NB4 (cell line): ENCODE data around the gene WASL.

ENCODE experiments used
- MYC ChIP-seq: IDR thresholded peaks from 2 replicates; pipeline ENCODE4 v1.6.1; 2011; ENCODE audit warnings: low read depth, low read length
- TF ChIP-seq, protein P1 (sequence below): IDR thresholded peaks from one replicate; pipeline ENCODE4 v1.5.1; 2012; ENCODE audit warnings: low read depth, low read length
- TF ChIP-seq, protein P2 (sequence below): IDR thresholded peaks from 2 replicates; pipeline ENCODE4 v1.6.1; 2011; ENCODE audit warnings: low read depth, low read length

DNA sequence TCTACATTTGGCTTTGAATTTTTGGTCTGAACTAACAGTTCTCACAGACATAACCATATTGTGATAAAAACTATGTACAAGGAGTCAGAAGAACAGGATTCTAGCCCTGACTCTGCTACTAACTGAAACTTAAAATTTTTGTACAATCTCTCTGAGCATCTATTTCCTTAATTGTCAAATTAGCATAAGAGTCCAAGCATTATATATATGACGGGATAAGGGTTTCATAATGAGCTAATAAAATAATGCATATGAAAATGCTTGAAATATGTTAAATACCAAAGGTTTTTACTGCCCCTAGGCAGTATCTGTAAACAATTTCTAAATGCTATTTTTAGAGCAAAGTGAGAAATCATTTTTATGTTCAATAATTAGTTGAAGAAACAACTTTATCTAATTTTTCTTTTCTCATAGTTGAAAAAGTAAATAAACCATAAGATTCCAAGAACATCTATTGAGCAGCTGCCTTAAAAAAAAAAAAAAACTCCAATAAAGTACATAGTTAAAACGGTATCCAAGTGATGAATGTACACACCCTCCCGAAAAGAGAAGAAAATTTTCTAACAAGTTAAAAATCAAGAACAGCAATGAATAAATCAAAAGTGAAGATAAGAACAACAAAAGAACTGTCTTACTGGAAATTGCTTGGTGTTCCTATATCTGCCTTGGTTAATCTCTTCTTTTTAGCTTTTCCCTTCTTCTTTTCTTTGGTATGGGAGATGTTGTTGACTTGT lies 52.7 kb downstream of the WASL start:
- TF ChIP-seq, protein P1, sequence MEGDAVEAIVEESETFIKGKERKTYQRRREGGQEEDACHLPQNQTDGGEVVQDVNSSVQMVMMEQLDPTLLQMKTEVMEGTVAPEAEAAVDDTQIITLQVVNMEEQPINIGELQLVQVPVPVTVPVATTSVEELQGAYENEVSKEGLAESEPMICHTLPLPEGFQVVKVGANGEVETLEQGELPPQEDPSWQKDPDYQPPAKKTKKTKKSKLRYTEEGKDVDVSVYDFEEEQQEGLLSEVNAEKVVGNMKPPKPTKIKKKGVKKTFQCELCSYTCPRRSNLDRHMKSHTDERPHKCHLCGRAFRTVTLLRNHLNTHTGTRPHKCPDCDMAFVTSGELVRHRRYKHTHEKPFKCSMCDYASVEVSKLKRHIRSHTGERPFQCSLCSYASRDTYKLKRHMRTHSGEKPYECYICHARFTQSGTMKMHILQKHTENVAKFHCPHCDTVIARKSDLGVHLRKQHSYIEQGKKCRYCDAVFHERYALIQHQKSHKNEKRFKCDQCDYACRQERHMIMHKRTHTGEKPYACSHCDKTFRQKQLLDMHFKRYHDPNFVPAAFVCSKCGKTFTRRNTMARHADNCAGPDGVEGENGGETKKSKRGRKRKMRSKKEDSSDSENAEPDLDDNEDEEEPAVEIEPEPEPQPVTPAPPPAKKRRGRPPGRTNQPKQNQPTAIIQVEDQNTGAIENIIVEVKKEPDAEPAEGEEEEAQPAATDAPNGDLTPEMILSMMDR: no peak
- TF ChIP-seq, protein P2, sequence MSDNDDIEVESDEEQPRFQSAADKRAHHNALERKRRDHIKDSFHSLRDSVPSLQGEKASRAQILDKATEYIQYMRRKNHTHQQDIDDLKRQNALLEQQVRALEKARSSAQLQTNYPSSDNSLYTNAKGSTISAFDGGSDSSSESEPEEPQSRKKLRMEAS: no peak
- TF ChIP-seq MYC: no peak
